NCI-H510A (cell line): Measurements from ENCODE around the gene P2RY14.

Source experiments
- DNase-seq: peaks from one replicate; lab custom pipeline; 2025; lab: John Stamatoyannopoulos, UW

The P2RY14 gene

GRCh38 chr3:151300539-151300938 lies 22.2 kb upstream of the P2RY14 start:
- DNase-seq, result no peak

GRCh38 chr3:151299006-151299405 lies 20.7 kb upstream of the P2RY14 start:
- DNase-seq, result no peak

- DNase-seq, result no peak
Measured at GRCh38 chr3:151297429-151297828, 19.1 kb upstream of the P2RY14 start.

- DNase-seq, result no peak
Measured at GRCh38 chr3:151296226-151296625, 17.9 kb upstream of the P2RY14 start.

GRCh38 chr3:151293127-151293526 lies 14.8 kb upstream of the P2RY14 start:
- DNase-seq, result no peak

- no peak for DNase-seq
Measured at GRCh38 chr3:151290673-151291072, 12.3 kb upstream of the P2RY14 start.

GRCh38 chr3:151289445-151289844 lies 11.1 kb upstream of the P2RY14 start:
- no peak for DNase-seq

GRCh38 chr3:151285940-151286339 lies 7.6 kb upstream of the P2RY14 start:
- DNase-seq, result no peak

GRCh38 chr3:151283907-151284461 lies 5.6 kb upstream of the P2RY14 start:
- no peak for DNase-seq

GRCh38 chr3:151283387-151283786 lies 5.0 kb upstream of the P2RY14 start:
- DNase-seq, result no peak

- DNase-seq, result no peak
Measured at GRCh38 chr3:151282921-151283320, 4.6 kb upstream of the P2RY14 start.

GRCh38 chr3:151281671-151282324 lies 3.5 kb upstream of the P2RY14 start:
- no peak for DNase-seq

- DNase-seq, result no peak
Measured at GRCh38 chr3:151276687-151277042, 1.7 kb downstream of the P2RY14 start.

- no peak for DNase-seq
Measured at GRCh38 chr3:151276038-151276686, 2.2 kb downstream of the P2RY14 start.

- DNase-seq, result no peak
Measured at GRCh38 chr3:151275091-151275490, 3.3 kb downstream of the P2RY14 start.

GRCh38 chr3:151269631-151270030 lies 8.7 kb downstream of the P2RY14 start:
- DNase-seq, result no peak

- DNase-seq, result no peak
Measured at GRCh38 chr3:151268267-151269235, 9.8 kb downstream of the P2RY14 start.

GRCh38 chr3:151267066-151267465 lies 11.3 kb downstream of the P2RY14 start:
- DNase-seq, result no peak

GRCh38 chr3:151265866-151266265 lies 12.5 kb downstream of the P2RY14 start:
- no peak for DNase-seq

GRCh38 chr3:151265166-151265565 lies 13.2 kb downstream of the P2RY14 start:
- no peak for DNase-seq

- DNase-seq, result no peak
Measured at GRCh38 chr3:151264605-151265004, 13.7 kb downstream of the P2RY14 start.

GRCh38 chr3:151262871-151263525 lies 15.3 kb downstream of the P2RY14 start:
- no peak for DNase-seq
